HFFc6 (cell line): ENCODE data around the gene PTX3. TPM values are rescaled to one million over a fixed set of nuclear protein-coding genes. Genes with fewer than 3 reads are reported as not detected.

Experiments used
- DNase-seq: peaks from one replicate; pipeline ENCODE4 v3.0.0-alpha.2; 2018
- H3K27ac Mint-ChIP-seq: 2 replicates; pipeline ENCODE4 v1.8.0; 2020; ENCODE audit warnings: mild to moderate bottlenecking, mixed read lengths
- H3K27me3 Mint-ChIP-seq: 2 replicates; pipeline ENCODE4 v1.8.0; 2021; ENCODE audit warnings: mild to moderate bottlenecking, moderate library complexity, mixed read lengths; ENCODE audit not compliant: insufficient read depth
- H3K36me3 Mint-ChIP-seq: 2 replicates; pipeline ENCODE4 v1.8.0; 2021; ENCODE audit warnings: low read depth, mixed read lengths
- H3K4me1 Mint-ChIP-seq: 2 replicates; pipeline ENCODE4 v1.8.0; 2020; ENCODE audit warnings: low read depth, mixed read lengths
- H3K4me3 Mint-ChIP-seq: 2 replicates; pipeline ENCODE4 v1.8.0; 2020; ENCODE audit warnings: mild to moderate bottlenecking, moderate library complexity, mixed read lengths
- H3K9me3 Mint-ChIP-seq: 2 replicates; pipeline ENCODE4 v1.8.0; 2020; ENCODE audit warnings: mild to moderate bottlenecking, mixed read lengths
- CTCF ChIP-seq: fragments of 200-600 bp; sonication (generic); IDR thresholded peaks from 2 replicates; pipeline ENCODE4 v1.5.0; 2021; ENCODE audit warnings: antibody characterized with exemption, mild to moderate bottlenecking
- total RNA-seq, 6 experiments: library from RNA; stranded (reverse); fragmentation: NEBNext Ultra II Directional; extraction: Animal tissue kit (Norgen Biotek cat#: 25700); gene quantifications; 2 replicates in 1 of 6; 3 replicates in 5 of 6; pipeline ENCODE4 v1.2.3, GENCODE V29; 2021

The PTX3 gene
- total RNA-seq, 6 experiments from 2014 or later: 21.0 to 45.4 (median 44.5) TPM

GRCh38 chr3:157469561-157470294 is 33.1 kb downstream of the PTX3 start:
- Mint-ChIP-seq H3K27ac (no peak overlapping the region), H3K36me3 (peaks cover 37% of the 10 kb centered on the region), H3K27me3 (no peaks in the 10 kb centered on the region; the same call in 1 of the 2 replicates), H3K9me3 (no peaks in the 10 kb centered on the region), H3K4me1 (peaks cover 59% of the 10 kb centered on the region), H3K4me3 (no peak overlapping the region)
- no peak for TF ChIP-seq CTCF
- no peak for DNase-seq

GRCh38 chr3:157471064-157471463 is 34.4 kb downstream of the PTX3 start:
- peaks cover 29% of the 10 kb centered on the region for H3K36me3 Mint-ChIP-seq
- no peak for TF ChIP-seq CTCF
- no peak for DNase-seq
- no peaks in the 10 kb centered on the region; the same call in 1 of the 2 replicates for H3K27me3 Mint-ChIP-seq
- no peaks in the 10 kb centered on the region for H3K9me3 Mint-ChIP-seq
- H3K4me1 Mint-ChIP-seq: peaks cover 57% of the 10 kb centered on the region
- H3K27ac Mint-ChIP-seq: 0 out of 2 replicates have a peak overlapping the region, but pooled peaks have one; percentile 4
- no peak overlapping the region for H3K4me3 Mint-ChIP-seq

- Mint-ChIP-seq H3K27ac (no peak overlapping the region), H3K4me3 (no peak overlapping the region), H3K36me3 (peaks cover 18% of the 10 kb centered on the region), H3K27me3 (peaks cover 2% of the 10 kb centered on the region), H3K4me1 (peaks cover 56% of the 10 kb centered on the region), H3K9me3 (no peaks in the 10 kb centered on the region)
- no peak for TF ChIP-seq CTCF
- DNase-seq: no peak
Observed at GRCh38 chr3:157472648-157473047, 36.0 kb downstream of the PTX3 start.

- Mint-ChIP-seq H3K36me3 (peaks cover 9% of the 10 kb centered on the region), H3K9me3 (no peaks in the 10 kb centered on the region), H3K4me1 (peaks cover 41% of the 10 kb centered on the region), H3K4me3 (no peak overlapping the region), H3K27me3 (peaks cover 2% of the 10 kb centered on the region), H3K27ac (peak overlapping the region; percentile 87)
- TF ChIP-seq CTCF: no peak
- DNase-seq: peak; percentile 67
Observed at GRCh38 chr3:157475921-157476414, 39.3 kb downstream of the PTX3 start.

- H3K27ac Mint-ChIP-seq: no peak overlapping the region
- H3K27me3 Mint-ChIP-seq: peaks cover 2% of the 10 kb centered on the region
- H3K9me3 Mint-ChIP-seq: peaks cover 6% of the 10 kb centered on the region; the same call in 1 of the 2 replicates
- no peak for TF ChIP-seq CTCF
- H3K36me3 Mint-ChIP-seq: peaks cover 24% of the 10 kb centered on the region
- peaks cover 30% of the 10 kb centered on the region for H3K4me1 Mint-ChIP-seq
- DNase-seq: no peak
- H3K4me3 Mint-ChIP-seq: no peak overlapping the region
Observed at GRCh38 chr3:157477441-157477840, 40.8 kb downstream of the PTX3 start.
